ENCODE results near the gene FAAP20.

FAAP20 gene

DNA sequence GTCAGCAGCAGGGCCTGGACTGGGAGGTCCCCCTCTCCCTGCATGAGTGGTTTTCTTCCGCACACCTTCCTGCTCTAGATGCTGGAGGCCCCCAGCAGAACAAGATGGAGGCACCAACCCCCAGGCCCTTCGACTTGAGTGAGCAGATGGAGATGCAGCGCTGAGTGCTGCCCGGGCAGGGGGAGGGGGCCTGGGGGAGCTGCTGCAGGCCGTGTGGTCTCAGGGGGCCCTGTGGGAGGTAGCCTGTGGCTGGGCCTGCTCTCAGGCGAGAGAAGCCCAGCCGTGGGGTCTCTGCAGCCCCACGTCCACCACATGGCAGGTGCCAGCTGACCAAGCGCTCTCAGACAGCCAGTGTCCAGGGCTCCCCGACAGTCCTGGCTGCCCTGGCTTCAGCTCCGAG is 1.2 kb upstream of the FAAP20 start:
- Histone ChIP-seq H3K9me3 (ENCODE audit: control insufficient read depth, insufficient read depth, low read length) (no peaks in the 10 kb centered on the region), H3K4me1 (ENCODE audit: control insufficient read depth, insufficient read depth, low read length) (no peaks in the 10 kb centered on the region), H3K36me3 (ENCODE audit: control insufficient read depth, insufficient read depth, low read length) (peaks cover 12% of the 10 kb centered on the region), H3K4me3 (ENCODE audit: low read depth, low read length) (no peak overlapping the region), H3K27me3 (ENCODE audit: control insufficient read depth, insufficient read depth, low read length) (no peaks in the 10 kb centered on the region), H3K9ac (ENCODE audit: low read depth, low read length) (no peak overlapping the region)

DNA sequence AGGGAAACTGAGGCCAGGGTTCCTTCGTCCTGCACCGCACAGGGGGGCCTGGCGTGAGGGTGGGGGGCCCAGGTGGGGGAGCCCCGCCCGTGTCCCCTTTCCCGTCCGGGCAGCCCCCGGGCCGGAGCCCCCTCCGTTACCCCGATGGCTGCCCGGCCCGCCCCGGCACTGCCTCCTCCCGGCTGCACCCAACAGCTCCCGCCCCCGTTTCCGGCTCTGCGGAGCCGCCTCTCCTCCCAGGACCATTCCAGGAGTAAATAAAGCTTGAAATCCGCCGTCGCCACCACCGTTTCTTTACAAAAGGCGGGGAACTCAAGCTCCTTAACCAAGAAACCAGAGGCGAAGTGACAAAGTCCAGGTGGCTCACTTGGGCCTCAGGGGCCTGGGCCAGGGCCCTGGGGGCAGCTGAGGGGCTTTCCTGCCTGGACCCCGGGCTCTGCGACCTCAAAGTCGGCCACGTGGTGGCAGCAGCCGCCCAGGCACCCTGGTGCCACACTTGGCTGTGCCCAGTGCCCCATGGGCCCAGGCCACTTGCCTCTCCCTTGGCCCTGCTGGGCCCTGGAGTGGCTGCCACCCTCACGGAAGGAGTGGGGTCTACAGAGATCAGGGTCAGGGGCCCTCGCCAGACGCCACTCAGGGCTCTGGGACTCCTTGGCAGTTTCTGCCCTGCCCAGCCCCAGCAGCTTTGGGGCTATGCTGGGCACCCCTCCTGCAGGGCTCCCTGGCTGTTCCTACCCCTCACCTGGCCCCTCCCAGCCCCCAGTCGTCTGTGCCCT is 514 bp upstream of the FAAP20 start:
- Histone ChIP-seq H3K27me3 (ENCODE audit: control insufficient read depth, insufficient read depth, low read length) (no peaks in the 10 kb centered on the region), H3K36me3 (ENCODE audit: control insufficient read depth, insufficient read depth, low read length) (peaks cover 12% of the 10 kb centered on the region), H3K9me3 (ENCODE audit: control insufficient read depth, insufficient read depth, low read length) (no peaks in the 10 kb centered on the region), H3K4me3 (ENCODE audit: low read depth, low read length) (peak overlapping the region; percentile 77), H3K4me1 (ENCODE audit: control insufficient read depth, insufficient read depth, low read length) (no peaks in the 10 kb centered on the region), H3K9ac (ENCODE audit: low read depth, low read length) (peak overlapping the region; percentile 73)

DNA sequence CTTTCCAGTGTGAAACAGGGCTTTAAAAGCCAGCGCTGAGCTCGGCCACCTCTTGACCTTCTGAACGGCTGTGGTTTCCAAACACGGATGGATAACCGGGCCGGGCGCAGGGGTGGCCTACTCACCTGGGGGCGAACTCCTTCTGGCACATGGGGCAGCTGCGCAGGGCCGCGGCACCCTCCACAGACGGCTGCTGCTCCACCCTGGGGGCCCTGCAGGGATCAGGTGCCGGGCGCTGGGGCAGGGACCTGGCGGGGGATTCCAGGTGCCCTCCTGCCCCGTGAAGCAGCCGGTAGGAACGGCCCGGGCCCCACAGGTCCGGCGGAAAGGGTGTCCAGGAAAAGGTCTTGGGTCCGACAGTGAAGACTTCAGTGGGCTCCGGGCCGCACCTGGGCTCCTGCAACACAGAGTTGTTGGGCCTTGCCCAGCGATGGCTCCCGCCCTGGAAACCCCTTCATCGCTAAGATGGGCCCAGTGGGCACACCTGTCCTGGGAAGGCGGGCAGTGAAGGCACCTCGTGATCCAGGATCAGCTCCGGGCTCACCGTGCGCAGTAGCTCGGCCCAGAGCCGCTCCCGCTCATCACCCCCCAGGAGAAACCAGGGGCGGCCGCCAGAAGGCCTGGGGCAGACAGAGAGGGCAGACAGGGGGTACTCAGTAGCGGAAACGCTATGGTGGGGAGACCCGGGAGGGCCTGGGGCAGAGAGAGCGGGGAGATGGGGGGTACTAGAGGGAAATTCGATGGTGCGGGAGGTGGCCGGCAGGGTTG is 874 bp downstream of the FAAP20 start:
- H3K9ac ChIP-seq (ENCODE audit: low read depth, low read length), result peak overlapping the region; percentile 60
- H3K4me1 ChIP-seq (ENCODE audit: control insufficient read depth, insufficient read depth, low read length), result no peaks in the 10 kb centered on the region
- H3K27me3 ChIP-seq (ENCODE audit: control insufficient read depth, insufficient read depth, low read length), result no peaks in the 10 kb centered on the region
- no peaks in the 10 kb centered on the region for H3K9me3 ChIP-seq (ENCODE audit: control insufficient read depth, insufficient read depth, low read length)
- H3K36me3 ChIP-seq (ENCODE audit: control insufficient read depth, insufficient read depth, low read length), result peaks cover 12% of the 10 kb centered on the region
- H3K4me3 ChIP-seq (ENCODE audit: low read depth, low read length), result peak overlapping the region; percentile 41

DNA sequence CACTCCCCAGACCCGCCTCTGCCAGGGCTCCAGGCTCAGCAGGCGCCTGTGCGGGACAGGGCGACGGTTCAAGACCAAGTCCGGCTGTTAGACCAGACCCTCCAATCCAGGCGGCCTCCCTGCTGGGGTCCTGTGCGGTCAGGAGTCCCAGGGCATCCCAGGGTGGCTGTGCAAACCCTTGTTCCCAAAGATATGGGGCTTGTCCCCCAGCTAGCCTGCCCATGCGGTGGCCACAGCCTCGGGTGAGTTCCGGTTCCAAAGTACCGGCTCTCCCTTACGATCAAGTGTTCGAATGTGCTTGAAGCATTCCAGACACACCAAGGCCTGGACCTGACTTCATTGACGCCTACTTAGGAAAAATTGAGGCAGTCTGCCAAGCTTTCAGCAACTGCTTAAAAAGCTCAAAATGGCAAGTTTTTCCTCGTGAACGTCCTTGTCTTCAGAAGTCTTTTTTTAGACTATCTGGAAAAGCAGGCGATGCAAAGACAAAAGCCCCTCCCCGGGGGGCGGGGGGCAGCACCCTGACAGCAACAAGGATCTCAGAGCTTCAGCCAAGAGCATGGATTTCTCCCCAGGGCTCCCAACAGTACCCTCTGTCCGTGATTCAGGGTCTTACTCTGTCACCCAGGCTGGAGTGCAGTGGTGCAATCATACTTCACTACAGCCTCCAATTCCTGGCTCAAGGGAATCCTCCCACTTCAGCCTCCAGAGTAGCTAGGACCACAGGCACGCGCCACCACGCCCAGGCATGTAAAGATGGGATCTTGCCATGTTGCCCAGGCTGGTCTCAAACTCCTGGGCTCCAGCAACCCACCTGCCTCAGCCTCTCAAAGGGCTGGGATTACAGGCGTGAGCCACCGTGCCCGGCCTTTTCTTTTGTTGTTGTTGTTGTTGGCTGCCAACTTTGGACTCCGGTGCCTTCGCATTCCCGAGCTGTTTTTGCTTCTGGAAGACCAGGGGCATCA is 2.3 kb downstream of the FAAP20 start:
- H3K9ac ChIP-seq (ENCODE audit: low read depth, low read length), result no peak overlapping the region
- H3K27me3 ChIP-seq (ENCODE audit: control insufficient read depth, insufficient read depth, low read length), result no peaks in the 10 kb centered on the region
- no peaks in the 10 kb centered on the region for H3K4me1 ChIP-seq (ENCODE audit: control insufficient read depth, insufficient read depth, low read length)
- H3K36me3 ChIP-seq (ENCODE audit: control insufficient read depth, insufficient read depth, low read length), result peaks cover 12% of the 10 kb centered on the region
- no peaks in the 10 kb centered on the region for H3K9me3 ChIP-seq (ENCODE audit: control insufficient read depth, insufficient read depth, low read length)
- no peak overlapping the region for H3K4me3 ChIP-seq (ENCODE audit: low read depth, low read length)

DNA sequence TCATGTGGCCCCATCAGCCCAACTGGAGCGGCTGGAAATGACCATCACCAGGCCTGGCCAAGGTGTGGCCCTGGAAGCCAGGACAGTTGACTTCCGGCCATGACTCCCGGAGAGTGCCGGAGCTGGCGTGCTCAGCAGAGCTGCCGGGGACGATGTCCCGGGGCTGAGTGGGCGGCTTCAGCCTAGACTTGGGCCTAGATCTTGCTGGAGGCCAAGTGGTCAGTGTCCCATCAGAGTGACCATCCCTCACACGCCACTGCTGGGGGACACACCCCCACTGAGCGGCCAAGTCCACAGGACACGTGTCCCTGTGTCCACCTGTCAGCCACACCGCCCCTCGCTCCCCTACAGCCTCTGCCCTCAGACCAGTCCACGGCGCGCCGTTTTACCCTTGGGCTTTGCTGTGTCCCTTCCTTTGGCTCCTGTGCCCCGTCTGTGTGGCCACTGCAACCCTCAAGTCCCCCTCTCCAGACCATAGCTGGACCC is 4.0 kb downstream of the FAAP20 start:
- peak overlapping the region; percentile 43 for H3K4me3 ChIP-seq (ENCODE audit: low read depth, low read length)
- no peaks in the 10 kb centered on the region for H3K27me3 ChIP-seq (ENCODE audit: control insufficient read depth, insufficient read depth, low read length)
- H3K9me3 ChIP-seq (ENCODE audit: control insufficient read depth, insufficient read depth, low read length), result no peaks in the 10 kb centered on the region
- no peak overlapping the region for H3K9ac ChIP-seq (ENCODE audit: low read depth, low read length)
- peaks cover 17% of the 10 kb centered on the region for H3K36me3 ChIP-seq (ENCODE audit: control insufficient read depth, insufficient read depth, low read length)
- H3K4me1 ChIP-seq (ENCODE audit: control insufficient read depth, insufficient read depth, low read length), result no peaks in the 10 kb centered on the region

DNA sequence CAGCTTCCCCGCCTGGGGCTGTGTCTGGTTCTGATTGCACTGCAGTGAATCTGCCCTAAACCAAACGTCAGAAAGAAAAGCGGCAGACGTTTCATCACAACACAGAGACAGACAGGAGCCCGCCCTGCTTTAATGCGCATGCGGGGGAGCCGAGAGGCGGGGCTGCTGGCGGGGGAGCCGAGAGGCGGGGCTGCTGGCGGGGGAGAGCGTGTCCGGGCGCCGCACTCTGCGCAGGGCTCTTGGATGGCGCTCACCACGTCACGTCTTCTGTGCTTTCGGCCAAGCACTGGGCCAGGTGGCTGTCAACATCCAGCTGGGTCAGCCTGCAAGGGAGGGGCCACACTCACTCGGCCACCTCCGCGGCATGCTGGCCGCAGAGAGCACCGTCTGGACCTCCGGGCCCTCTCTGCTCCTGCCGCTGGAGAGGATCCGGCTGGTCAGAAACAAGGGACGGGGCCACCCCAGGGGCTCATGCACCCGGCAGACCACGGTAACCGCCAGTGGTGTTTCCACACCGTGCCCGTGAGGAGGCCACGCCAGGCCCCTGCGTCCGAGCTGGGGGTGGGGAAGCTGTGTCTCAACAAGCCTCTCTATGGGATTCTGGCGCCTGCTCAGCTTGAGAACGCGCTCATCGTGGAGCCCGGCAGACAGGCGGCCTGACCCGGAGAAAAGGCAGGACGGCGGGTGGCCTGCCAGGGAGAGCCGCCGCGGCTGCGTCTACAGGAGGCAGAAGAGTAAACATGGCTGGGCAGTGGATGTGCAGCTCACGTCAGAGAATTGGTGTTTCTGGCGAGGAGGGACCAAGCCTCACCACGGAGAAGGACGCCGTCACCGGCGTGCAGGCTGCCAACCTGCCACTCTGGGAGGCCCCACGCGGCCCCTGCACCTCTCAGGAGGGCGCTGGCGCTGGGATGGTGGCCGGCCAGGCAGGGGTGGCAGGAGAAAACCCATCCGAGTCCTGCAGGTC is 4.8 kb downstream of the FAAP20 start:
- no peak overlapping the region for H3K9ac ChIP-seq (ENCODE audit: low read depth, low read length)
- H3K9me3 ChIP-seq (ENCODE audit: control insufficient read depth, insufficient read depth, low read length), result no peaks in the 10 kb centered on the region
- H3K27me3 ChIP-seq (ENCODE audit: control insufficient read depth, insufficient read depth, low read length), result no peaks in the 10 kb centered on the region
- H3K4me1 ChIP-seq (ENCODE audit: control insufficient read depth, insufficient read depth, low read length), result no peaks in the 10 kb centered on the region
- peaks cover 23% of the 10 kb centered on the region for H3K36me3 ChIP-seq (ENCODE audit: control insufficient read depth, insufficient read depth, low read length)
- H3K4me3 ChIP-seq (ENCODE audit: low read depth, low read length), result peak overlapping the region; percentile 43

DNA sequence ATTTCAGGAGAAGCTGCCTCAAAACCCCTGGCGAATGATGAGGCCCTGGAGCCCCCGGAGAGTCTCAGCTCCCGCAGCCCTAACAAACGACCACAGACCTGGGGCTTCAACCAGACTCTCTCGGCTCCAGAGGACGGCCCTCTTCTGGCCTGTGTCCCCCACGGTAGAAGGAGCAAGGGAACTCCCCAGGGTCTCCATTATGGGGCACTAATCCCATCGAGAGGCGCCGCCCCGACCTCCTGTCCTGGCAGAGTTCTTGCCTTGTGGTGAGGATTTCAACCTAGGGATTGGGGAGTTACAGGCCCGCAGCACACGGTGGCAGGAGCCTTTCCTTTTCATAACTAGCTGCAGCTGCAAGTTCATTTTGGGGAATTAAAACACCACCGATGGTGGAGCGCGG is 6.2 kb downstream of the FAAP20 start:
- no peaks in the 10 kb centered on the region for H3K9me3 ChIP-seq (ENCODE audit: control insufficient read depth, insufficient read depth, low read length)
- no peaks in the 10 kb centered on the region for H3K4me1 ChIP-seq (ENCODE audit: control insufficient read depth, insufficient read depth, low read length)
- H3K36me3 ChIP-seq (ENCODE audit: control insufficient read depth, insufficient read depth, low read length), result peaks cover 25% of the 10 kb centered on the region
- no peak overlapping the region for H3K4me3 ChIP-seq (ENCODE audit: low read depth, low read length)
- no peaks in the 10 kb centered on the region for H3K27me3 ChIP-seq (ENCODE audit: control insufficient read depth, insufficient read depth, low read length)
- no peak overlapping the region for H3K9ac ChIP-seq (ENCODE audit: low read depth, low read length)

DNA sequence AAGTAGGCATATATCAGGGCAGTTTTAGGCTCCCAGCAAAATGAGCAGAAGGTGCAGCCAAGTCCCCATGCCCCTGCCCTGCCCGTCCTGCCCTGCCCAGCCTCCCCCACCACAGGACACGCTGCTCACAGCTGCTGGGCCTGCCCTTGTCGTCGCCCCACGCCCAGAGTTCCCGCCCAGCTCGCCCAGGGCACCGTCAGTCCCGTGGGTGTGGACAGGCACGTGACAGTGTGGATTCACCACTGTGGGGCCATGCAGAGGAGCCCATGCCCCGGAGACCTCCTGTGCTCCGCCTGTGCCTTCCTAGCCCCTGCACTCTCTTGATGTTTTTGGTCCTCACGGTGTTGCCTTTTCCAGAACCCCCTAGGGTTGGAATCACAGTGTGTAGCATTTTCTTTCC is 7.0 kb downstream of the FAAP20 start:
- Histone ChIP-seq H3K27me3 (ENCODE audit: control insufficient read depth, insufficient read depth, low read length) (no peaks in the 10 kb centered on the region), H3K4me3 (ENCODE audit: low read depth, low read length) (no peak overlapping the region), H3K4me1 (ENCODE audit: control insufficient read depth, insufficient read depth, low read length) (no peaks in the 10 kb centered on the region), H3K9ac (ENCODE audit: low read depth, low read length) (no peak overlapping the region), H3K36me3 (ENCODE audit: control insufficient read depth, insufficient read depth, low read length) (peaks cover 21% of the 10 kb centered on the region), H3K9me3 (ENCODE audit: control insufficient read depth, insufficient read depth, low read length) (no peaks in the 10 kb centered on the region)

DNA sequence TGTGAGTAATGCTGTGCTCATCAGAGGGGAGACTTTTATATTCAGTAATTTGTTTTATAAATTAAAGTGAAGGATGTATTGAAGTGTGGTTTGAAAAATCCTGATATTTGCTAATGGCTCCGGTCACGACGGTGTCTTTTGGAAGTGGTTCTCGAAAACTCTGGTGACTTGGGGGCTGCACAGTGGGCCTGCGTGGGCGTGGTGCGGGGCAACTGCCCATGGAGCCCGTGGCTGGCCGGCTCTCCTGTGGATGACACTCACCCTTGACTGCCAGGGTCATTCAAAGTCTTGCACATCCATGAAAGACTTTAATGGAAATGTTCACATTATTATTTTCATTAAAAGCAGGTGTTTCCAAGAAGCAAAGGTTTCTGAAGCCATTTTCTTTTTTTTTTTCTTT is 7.7 kb downstream of the FAAP20 start:
- Histone ChIP-seq H3K27me3 (ENCODE audit: control insufficient read depth, insufficient read depth, low read length) (no peaks in the 10 kb centered on the region), H3K9ac (ENCODE audit: low read depth, low read length) (no peak overlapping the region), H3K9me3 (ENCODE audit: control insufficient read depth, insufficient read depth, low read length) (no peaks in the 10 kb centered on the region), H3K36me3 (ENCODE audit: control insufficient read depth, insufficient read depth, low read length) (peaks cover 16% of the 10 kb centered on the region), H3K4me1 (ENCODE audit: control insufficient read depth, insufficient read depth, low read length) (no peaks in the 10 kb centered on the region), H3K4me3 (ENCODE audit: low read depth, low read length) (no peak overlapping the region)

DNA sequence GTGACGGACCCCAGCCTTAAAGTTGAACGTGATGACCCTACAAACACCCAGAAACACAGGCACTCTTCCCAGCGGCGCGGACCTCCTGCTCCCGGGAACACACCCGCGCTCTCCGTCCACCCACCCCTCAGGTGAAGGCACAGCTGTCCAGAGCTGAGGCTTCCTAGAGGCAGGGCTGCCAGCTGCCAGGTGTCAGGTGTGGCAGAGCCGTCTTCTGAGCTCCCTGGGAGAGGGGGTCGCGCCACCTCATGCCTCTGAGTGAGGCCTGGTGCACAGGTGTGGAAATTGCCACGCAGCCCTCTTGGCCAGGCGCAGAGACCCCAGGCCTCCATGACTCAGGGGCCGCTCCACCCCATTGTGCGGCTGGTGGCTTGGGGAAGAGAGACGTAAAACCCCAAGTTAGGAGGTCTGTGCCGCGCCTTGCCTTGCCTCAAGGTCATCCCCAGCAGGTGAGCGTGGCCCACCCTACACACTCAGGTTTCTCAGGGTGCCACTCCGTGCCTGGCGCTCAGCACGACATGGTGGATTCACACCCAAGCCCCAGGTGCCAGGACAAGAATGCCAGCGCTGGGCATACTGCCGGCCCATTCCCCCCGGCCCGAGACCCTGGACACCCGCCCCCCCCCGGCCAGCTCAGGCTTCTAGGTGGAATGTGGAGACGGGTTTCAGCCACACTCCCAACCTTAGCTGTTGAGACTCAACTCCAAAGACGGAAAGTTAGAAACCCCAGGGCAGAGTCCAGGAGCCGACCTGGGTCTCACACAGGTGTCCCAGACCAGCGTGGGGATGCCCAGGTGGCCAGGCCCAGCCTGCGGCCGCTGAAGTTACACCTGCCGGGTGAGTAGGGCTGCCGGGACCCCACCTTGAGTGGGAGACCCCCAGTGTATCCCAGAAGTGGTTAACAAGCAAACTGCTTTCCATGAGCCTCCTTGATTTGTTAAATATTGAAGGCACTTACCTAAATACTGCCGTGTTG is 8.4 kb downstream of the FAAP20 start:
- Histone ChIP-seq H3K36me3 (ENCODE audit: control insufficient read depth, insufficient read depth, low read length) (peaks cover 15% of the 10 kb centered on the region), H3K4me3 (ENCODE audit: low read depth, low read length) (no peak overlapping the region), H3K27me3 (ENCODE audit: control insufficient read depth, insufficient read depth, low read length) (no peaks in the 10 kb centered on the region), H3K4me1 (ENCODE audit: control insufficient read depth, insufficient read depth, low read length) (no peaks in the 10 kb centered on the region), H3K9ac (ENCODE audit: low read depth, low read length) (no peak overlapping the region), H3K9me3 (ENCODE audit: control insufficient read depth, insufficient read depth, low read length) (no peaks in the 10 kb centered on the region)
